ENCODE data around the gene SLF2.

SLF2 gene

DNA sequence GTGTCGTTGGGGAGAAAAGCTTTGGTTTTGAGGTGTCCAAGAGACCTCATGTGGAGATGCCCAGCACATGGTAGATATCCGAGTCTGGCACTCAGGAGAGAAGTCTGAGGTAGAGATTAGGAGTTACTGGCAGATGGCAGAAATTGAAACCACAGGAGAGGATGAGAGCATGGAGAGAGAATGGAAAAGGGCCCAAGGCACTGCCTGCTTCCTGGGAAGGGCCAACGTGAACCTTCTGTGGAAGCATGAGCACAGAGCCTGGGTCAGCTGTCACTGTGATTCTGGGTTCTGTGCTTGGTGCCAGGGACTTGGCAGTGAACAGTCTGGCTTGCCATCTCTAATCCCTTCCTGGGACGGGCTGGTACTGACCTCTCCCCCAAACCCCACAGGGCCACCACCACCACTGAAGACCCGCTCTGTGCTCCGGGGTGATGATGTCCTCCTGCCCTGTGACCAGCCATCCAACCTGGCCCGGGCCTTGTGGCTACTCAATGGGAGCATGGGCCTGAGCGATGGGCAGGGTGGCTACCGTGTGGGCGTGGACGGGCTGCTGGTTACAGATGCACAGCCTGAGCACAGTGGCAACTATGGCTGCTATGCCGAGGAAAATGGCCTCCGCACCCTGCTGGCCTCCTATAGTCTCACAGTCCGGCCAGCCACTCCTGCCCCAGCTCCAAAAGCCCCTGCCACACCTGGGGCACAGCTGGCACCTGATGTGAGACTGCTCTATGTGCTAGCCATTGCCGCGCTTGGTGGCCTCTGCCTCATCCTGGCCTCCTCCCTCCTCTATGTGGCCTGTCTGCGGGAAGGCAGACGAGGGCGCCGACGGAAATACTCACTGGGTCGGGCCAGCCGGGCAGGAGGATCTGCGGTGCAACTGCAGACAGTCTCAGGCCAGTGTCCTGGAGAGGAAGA lies 70.4 kb downstream of the SLF2 start:
- H3K9ac ChIP-seq = no peak overlapping the region
- no peaks in the 10 kb centered on the region for H3K27me3 ChIP-seq (ENCODE audit: insufficient read depth, low read depth)
- peaks cover 9% of the 10 kb centered on the region for H3K4me1 ChIP-seq (ENCODE audit: low read depth, poor library complexity, severe bottlenecking)
- no peaks in the 10 kb centered on the region for H3K36me3 ChIP-seq (ENCODE audit: insufficient read depth)
- peaks cover 9% of the 10 kb centered on the region for H3K79me2 ChIP-seq (ENCODE audit: insufficient read depth, low read depth)
- TF ChIP-seq CTCF (conservative IDR thresholded peaks at IDR 0.05; ENCODE audit: low read depth, low read length) = no peak
- H3K4me2 ChIP-seq = no peak overlapping the region
- H2AFZ ChIP-seq (ENCODE audit: low read depth) = no peak overlapping the region
- no peak overlapping the region for H3K4me3 ChIP-seq (IDR thresholded peaks at IDR 0.05; ENCODE audit: insufficient read depth, low read depth, low read length)
- no peaks in the 10 kb centered on the region for H4K20me1 ChIP-seq (ENCODE audit: insufficient read depth)
- H3K27ac ChIP-seq = no peak overlapping the region

DNA sequence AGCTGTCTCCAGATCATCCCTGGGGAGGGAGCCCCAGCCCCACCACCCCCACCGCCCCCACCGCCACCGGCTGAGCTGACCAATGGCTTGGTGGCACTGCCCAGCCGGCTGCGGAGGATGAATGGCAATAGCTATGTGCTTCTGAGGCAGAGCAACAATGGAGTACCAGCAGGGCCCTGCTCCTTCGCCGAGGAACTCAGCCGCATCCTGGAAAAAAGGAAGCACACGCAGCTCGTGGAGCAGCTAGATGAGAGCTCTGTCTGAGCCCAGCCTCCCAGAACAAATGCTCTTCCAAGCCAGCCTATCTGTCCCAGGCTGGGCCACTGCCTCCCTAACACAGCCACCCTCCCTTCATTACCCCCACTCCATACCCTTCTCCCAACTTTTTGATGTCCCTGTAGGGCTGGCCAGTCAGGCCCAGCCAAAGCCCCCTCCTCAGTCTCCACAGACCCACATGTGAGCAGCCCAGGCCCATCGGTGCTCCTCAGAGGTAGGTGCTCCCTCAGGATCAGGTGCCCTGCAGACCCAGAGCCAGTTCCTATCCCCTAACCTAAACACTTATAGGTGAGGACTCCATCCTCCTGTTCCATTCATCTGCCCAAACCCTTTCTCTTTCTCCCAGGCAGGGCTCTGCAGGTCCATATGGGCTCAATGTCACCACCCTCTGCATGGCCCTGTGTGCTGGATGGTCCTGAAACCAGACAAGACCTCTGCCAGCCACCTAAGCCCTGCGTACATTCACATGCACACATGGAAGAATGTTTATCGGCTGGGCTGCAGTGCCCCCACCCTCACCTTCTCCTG lies 71.3 kb downstream of the SLF2 start:
- Histone ChIP-seq H3K4me1 (ENCODE audit: low read depth, poor library complexity, severe bottlenecking) (peaks cover 18% of the 10 kb centered on the region), H3K27ac (no peak overlapping the region), H3K36me3 (ENCODE audit: insufficient read depth) (no peaks in the 10 kb centered on the region), H3K4me2 (no peak overlapping the region), H3K9ac (no peak overlapping the region), H3K27me3 (ENCODE audit: insufficient read depth, low read depth) (no peaks in the 10 kb centered on the region), H4K20me1 (ENCODE audit: insufficient read depth) (no peaks in the 10 kb centered on the region), H3K4me3 (IDR thresholded peaks at IDR 0.05; ENCODE audit: insufficient read depth, low read depth, low read length) (no peak overlapping the region), H3K79me2 (ENCODE audit: insufficient read depth, low read depth) (peaks cover 18% of the 10 kb centered on the region), H2AFZ (ENCODE audit: low read depth) (no peak overlapping the region)
- TF ChIP-seq CTCF (conservative IDR thresholded peaks at IDR 0.05; ENCODE audit: low read depth, low read length) = no peak

DNA sequence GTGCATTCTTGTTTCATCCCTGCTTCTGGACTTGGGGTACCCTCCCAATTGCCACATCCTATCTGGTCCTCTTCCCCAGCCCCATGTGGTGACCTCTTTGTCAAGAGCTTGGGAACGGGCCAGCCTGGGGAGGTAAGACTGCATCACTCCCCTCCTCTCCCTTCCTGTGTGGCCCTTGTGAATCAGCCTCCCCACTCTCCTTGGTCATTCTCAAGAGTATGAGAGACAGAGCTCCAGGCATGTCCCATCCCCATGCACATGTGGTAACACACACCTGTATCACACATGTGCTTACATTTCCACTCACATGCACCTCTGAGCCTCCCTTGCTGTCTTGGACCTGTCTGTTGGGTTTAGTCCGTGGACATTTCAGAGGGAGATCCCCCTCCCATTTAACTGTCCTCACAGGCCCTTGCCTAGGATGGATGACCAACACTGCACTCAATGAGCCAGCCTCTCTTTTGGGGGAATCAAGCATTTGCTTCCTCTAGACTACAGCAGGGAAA lies 72.0 kb downstream of the SLF2 start:
- no peak overlapping the region for H3K9ac ChIP-seq
- no peak overlapping the region for H3K4me3 ChIP-seq (IDR thresholded peaks at IDR 0.05; ENCODE audit: insufficient read depth, low read depth, low read length)
- peaks cover 24% of the 10 kb centered on the region for H3K4me1 ChIP-seq (ENCODE audit: low read depth, poor library complexity, severe bottlenecking)
- no peak overlapping the region for H3K4me2 ChIP-seq
- no peak overlapping the region for H3K27ac ChIP-seq
- H3K27me3 ChIP-seq (ENCODE audit: insufficient read depth, low read depth) = no peaks in the 10 kb centered on the region
- H3K36me3 ChIP-seq (ENCODE audit: insufficient read depth) = no peaks in the 10 kb centered on the region; the same call in 1 of the 2 replicates
- H2AFZ ChIP-seq (ENCODE audit: low read depth) = no peak overlapping the region
- H4K20me1 ChIP-seq (ENCODE audit: insufficient read depth) = no peaks in the 10 kb centered on the region
- H3K79me2 ChIP-seq (ENCODE audit: insufficient read depth, low read depth) = peaks cover 25% of the 10 kb centered on the region
- no peak for TF ChIP-seq CTCF (conservative IDR thresholded peaks at IDR 0.05; ENCODE audit: low read depth, low read length)

DNA sequence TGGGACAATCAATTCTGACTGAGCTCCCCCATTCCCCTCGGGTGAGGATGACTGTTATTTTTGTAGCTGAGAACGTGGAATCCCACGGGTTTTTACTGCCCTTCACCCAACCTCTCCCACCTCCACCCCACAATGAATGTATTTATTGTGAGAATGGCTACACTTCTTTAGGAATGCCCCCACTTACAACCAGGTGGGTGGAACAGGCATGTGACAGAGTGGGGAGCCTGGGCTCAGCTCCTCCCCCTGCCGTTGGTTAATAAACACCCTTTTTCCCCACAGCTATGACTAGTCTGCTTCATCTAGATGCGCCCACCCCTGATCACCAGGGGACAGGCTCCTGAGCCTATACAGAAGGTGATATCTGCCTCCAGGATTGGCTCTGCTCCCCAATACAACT lies 72.6 kb downstream of the SLF2 start:
- no peak overlapping the region for H3K4me3 ChIP-seq (IDR thresholded peaks at IDR 0.05; ENCODE audit: insufficient read depth, low read depth, low read length)
- peaks cover 31% of the 10 kb centered on the region for H3K79me2 ChIP-seq (ENCODE audit: insufficient read depth, low read depth)
- no peak for TF ChIP-seq CTCF (conservative IDR thresholded peaks at IDR 0.05; ENCODE audit: low read depth, low read length)
- no peak overlapping the region for H3K27ac ChIP-seq
- H2AFZ ChIP-seq (ENCODE audit: low read depth) = no peak overlapping the region
- H3K9ac ChIP-seq = no peak overlapping the region
- no peak overlapping the region for H3K4me2 ChIP-seq
- H4K20me1 ChIP-seq (ENCODE audit: insufficient read depth) = no peaks in the 10 kb centered on the region
- H3K27me3 ChIP-seq (ENCODE audit: insufficient read depth, low read depth) = no peaks in the 10 kb centered on the region
- H3K36me3 ChIP-seq (ENCODE audit: insufficient read depth) = no peaks in the 10 kb centered on the region; the same call in 1 of the 2 replicates
- peaks cover 26% of the 10 kb centered on the region for H3K4me1 ChIP-seq (ENCODE audit: low read depth, poor library complexity, severe bottlenecking)
